ENCODE results near the gene CARD16.
"Not testable (repeated sequence)": the region's sequence is repeated elsewhere in the genome, so short reads cannot be mapped to it uniquely, and the experiment has no call there.

GRCh38 chr11:105069749-105070148, 24.6 kb upstream of the CARD16 start:
- TF ChIP-seq EZH2 (IDR thresholded peaks at IDR 0.05; ENCODE audit: borderline replicate concordance, insufficient read depth, low read depth, low read length, poor library complexity, severe bottlenecking); CTCF (IDR thresholded peaks at IDR 0.05): not testable (repeated sequence)

Measured in B cell (primary cell).